Measurements from ENCODE around the gene SNX8.
"Not testable (repeated sequence)": the region's sequence is repeated elsewhere in the genome, so short reads cannot be mapped to it uniquely, and the experiment has no call there.

SNX8 gene

DNA sequence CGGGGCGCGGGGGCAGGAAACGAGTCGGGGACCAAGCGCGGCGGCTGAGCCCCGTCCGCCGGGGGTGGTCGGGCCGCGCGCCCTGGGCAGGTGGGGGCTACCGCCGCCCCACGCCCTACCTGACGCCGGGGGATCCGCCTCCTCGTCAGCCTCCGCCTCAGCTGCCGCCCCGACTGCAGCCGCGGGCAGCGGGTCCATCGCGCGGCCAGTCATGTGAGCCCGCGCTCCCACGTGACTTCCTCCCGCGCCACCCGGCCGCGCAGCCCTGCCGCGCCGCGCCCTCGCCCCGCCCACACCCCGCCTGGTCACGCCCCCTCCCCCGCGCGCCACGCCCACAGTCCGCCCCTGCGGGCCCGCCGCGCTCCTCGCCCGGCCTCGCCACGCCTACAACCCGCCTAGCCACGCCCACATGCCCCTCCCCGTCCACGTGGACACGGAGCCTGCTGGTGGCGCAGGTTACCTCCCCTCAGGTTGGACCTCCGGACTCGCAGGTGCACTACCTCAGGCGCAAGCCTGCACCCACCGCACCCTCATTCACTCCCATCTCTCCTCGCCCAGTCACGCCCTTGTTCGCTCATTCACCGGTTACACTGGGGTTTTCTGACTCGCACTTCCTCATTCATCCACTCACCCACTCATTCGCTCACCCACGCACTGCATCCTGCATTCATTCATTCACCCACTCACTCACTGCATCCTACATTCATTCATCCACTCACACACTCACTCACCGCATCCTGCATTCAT is at the start of gene SNX8:
TSS of gene SNX8 (minus strand) at position 233 of the 747 bp plus-strand sequence. CDS start at position 213, 20 bp downstream.
- peak; percentile 45 to 47 for DNase-seq (ENCODE audit: low read depth in 2 of 2)

- no peak for DNase-seq (ENCODE audit: low read depth in 2 of 2)
These were observed 48.3 kb upstream of the SNX8 start for GRCh38 chr7:2362385-2363088.

DNA sequence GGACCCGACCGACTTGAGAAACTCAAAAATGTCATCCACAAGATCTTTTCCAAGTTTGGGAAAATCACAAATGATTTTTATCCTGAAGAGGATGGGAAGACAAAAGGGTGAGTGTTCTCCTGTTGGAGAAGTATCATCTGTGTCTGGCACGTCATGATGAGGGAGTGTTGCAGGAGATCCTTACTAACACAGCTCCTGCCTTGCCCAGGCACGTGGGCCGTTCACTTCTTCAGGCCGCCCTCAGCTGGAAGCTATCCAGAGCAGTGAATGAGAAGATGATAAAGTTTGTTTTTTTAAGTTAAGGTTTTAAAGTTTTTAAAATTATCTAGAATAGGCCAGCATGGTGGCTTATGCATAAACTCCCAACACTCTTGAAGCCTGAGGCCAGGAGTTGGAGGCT is 46.6 kb upstream of the SNX8 start:
- no peak for DNase-seq (ENCODE audit: low read depth in 2 of 2)

DNA sequence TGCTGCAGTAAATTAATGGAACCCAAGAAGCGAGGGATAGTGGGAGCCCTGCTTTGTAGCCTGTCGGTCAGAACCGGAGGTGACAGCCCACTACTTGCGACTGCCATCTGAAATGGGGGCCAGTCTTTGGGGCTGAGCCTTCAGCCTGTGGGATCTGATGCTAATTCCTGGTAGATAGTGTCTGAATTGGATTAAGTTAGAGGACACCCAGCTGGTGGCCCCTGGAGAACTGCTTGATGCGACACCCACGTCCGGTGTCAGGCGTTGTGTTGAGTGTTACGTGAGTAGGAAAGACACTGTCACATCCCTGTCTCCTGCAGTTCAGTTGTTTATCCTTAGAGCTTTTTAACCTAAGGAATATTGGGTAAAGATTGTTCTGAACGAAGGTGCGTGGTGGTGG is 45.4 kb upstream of the SNX8 start:
- DNase-seq (ENCODE audit: low read depth in 2 of 2) = no peak

- DNase-seq (ENCODE audit: low read depth in 2 of 2) = no peak
These were observed 44.8 kb upstream of the SNX8 start for GRCh38 chr7:2358968-2359527.

GRCh38 chr7:2357571-2357970 is 43.3 kb upstream of the SNX8 start:
- DNase-seq (ENCODE audit: low read depth in 2 of 2) = no peak

GRCh38 chr7:2357165-2357564 is 42.9 kb upstream of the SNX8 start:
- no peak for DNase-seq (ENCODE audit: low read depth in 2 of 2)

DNA sequence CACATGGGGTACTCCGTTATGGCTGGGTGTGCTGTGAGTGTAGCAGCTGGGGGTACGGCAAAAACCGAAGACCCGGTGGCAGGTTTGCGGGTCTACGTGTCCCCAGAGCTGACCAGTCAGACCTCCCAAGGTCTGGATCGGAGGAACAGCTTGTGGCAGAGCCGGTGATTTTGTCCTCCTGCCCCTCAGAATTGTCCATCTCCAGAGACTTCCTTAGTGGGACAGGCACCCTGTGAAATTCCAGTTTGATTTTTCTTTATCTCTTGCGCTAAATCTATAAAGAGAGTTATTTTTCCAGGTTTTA is 41.4 kb upstream of the SNX8 start:
- DNase-seq (ENCODE audit: low read depth in 2 of 2) = no peak

DNA sequence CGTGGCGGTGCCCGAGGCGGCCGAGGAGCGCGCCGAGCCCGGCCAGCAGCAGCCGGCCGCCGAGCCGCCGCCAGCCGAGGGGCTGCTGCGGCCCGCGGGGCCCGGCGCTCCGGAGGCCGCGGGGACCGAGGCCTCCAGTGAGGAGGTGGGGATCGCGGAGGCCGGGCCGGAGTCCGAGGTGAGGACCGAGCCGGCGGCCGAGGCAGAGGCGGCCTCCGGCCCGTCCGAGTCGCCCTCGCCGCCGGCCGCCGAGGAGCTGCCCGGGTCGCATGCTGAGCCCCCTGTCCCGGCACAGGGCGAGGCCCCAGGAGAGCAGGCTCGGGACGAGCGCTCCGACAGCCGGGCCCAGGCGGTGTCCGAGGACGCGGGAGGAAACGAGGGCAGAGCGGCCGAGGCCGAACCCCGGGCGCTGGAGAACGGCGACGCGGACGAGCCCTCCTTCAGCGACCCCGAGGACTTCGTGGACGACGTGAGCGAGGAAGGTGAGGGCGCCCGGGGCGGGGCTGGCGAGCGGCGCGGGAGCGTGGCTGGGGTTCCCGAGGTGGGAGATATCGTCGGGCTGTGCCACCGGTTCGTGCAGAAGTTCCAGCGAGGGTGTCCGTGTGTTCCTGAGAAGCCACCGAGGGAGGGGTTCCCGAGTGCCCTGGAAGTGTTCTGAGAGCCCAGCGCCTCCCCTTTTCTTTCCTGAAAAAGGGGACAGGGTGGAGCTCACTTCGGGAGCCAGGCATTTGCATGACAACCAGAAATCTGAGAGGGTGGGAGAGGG is 40.9 kb upstream of the SNX8 start:
- DNase-seq (ENCODE audit: low read depth in 2 of 2) = no peak

DNA sequence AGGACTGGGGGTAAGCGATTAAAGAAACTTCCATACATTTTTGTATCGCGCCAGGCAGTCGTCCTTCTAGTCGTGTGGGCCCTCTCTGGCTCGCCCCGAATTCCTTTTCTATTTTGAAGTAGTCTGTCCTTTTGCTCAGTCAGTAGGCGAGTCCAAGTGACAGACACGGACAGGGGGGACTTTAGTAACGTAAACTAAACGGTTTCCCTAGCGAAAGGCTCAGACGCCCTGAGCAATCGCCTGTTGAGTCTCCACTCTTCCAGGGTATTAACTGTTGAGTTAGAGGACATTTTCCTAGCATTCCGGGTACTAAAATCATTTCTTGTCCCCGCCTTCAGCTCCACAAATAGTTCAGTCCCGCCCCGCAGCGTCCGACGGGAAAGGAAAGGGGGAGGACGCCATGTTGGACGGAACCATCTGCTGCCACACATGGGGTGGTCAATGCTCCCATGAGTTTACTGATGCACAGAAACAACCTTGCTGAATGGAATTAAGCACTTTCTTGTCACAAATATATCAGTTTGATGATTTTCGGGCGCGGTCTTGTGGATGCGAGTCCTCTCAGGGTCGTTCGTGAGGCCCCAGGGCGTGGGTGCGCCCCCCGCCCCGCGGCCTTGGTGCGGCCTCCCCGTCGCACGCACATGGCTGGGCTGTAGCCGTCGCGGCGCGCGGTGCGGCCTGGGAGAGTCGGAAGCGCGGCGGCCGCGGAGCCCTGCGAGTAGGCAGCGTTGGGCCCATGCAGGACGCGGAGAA is 40.1 kb upstream of the SNX8 start, which contains the start of gene EIF3B:
TSS of gene EIF3B (plus strand) at position 642 of the 753 bp plus-strand sequence. CDS start at position 737, 95 bp downstream.
- peak; percentile 91 to 92 for DNase-seq (ENCODE audit: low read depth in 2 of 2)

GRCh38 chr7:2353936-2354185 is 39.6 kb upstream of the SNX8 start:
- DNase-seq (ENCODE audit: low read depth in 2 of 2) = peak; percentile 79

- DNase-seq (ENCODE audit: low read depth in 2 of 2) = no peak
These were observed 39.1 kb upstream of the SNX8 start for GRCh38 chr7:2353113-2353935.

- no peak for DNase-seq (ENCODE audit: low read depth in 2 of 2)
These were observed 36.6 kb upstream of the SNX8 start for GRCh38 chr7:2350861-2351260.

DNA sequence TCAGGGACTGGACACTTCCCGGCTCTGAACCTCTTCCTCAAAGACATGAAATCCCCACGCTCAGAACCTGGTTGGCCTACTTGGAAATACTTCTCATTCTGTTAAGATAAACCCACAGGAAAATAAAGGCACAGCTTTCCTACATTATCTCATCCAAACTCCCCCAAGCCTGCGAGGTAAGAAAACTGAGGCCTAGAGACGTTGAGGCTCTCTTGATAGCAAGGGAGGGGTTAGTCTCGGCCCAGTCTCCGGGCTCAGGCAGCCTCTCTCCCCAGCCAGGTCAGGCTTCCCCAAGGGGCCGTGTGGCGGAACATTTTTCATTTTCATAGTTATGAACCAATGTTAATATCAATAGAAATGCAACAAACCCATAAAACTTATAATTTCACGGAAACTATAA is 35.8 kb upstream of the SNX8 start:
- DNase-seq (ENCODE audit: low read depth in 2 of 2) = no peak

DNA sequence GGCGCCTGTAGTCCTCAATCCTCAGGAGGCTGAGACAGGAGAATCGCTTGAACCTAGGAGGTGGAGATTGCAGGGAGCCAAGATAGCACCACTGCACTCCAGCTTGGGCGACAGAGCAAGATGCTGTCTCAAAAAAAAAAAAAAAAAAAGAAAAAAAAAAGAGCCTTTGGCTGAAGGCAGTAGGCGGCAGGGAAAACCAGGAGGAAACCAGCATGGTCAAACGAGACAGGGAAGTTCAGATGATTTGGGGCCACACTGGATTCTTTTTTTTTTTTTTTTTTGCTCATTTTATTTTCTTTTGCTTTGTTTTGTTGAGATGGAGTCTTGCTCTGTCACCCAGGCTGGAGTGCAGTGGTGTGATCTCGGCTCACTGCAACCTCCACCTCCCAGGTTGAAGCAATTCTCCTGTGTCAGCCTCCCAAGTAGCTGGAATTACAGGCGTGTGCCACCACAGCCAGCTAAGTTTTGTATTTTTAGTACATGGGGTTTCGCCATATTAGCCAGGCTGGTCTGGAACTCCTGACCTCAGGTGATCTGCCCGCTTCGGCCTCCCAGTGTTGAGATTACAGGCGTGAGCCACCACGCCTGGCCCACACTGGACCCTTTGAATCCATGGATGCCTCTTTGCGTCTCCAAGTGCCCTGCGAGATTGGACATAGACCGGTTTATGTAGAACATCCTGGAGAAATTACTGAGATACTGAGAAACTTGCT is 33.3 kb upstream of the SNX8 start:
- not testable (repeated sequence) for DNase-seq (ENCODE audit: low read depth in 2 of 2)

GRCh38 chr7:2336626-2337299 is 22.5 kb upstream of the SNX8 start:
- no peak for DNase-seq (ENCODE audit: low read depth in 2 of 2)

DNA sequence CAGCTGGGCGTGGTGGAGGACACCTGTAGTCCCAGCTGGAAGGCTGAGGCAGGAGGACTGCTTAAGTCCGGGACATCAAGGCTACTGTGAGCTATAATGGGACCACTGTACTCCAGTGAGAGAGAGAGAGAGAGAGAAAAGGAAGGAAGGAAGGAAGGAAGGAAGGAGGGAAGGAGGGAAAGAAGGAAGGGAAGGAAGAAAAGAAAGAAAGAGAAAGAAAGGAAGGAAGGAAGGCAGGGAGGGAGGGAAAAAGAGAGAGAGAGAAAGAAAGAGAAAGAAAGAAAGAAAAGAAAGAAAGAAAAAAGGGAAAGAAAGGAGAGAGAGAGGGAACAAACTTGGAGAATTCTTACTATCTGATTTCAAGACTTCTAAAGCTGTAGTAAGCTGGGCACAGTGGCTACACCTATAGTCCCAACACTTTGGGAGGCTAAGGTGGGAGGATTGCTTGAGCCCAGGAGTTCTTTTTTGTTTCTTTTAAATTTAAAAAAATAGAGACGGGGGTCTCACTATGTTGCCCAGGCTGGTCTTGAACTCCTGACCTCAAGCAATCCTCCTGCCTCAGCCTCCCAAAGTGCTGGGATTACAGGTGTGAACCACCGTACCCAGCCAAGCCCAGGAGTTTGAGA is 18.5 kb upstream of the SNX8 start:
- DNase-seq (ENCODE audit: low read depth in 2 of 2) = not testable (repeated sequence)

- no peak for DNase-seq (ENCODE audit: low read depth in 2 of 2)
These were observed 17.5 kb upstream of the SNX8 start for GRCh38 chr7:2331707-2332106.

DNA sequence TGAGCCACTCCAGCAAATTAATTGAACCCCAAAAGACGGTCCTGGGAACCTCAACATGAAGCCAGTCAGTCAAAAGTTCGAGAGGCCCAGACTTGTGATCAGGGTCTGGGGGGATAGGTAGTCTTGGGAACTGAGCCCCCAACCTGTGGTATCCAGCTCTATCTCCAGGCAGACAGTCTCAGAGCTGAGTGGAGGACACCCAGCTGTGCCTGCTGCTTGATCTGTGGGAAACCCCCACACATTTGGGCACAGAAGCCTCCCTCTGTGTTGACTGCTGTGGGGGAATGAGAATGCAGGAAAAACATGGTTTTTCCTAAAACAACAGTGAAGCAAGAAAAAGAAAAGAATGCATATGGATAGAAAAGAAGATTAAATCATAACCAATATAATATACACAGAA is 16.3 kb upstream of the SNX8 start:
- no peak for DNase-seq (ENCODE audit: low read depth in 2 of 2)

All from fibroblast of skin of left biceps (primary cell).